Thyroid gland (tissue), 4 donors: ENCODE measurements around the gene MAJIN. TPM values are rescaled to one million over a fixed set of nuclear protein-coding genes. Genes with fewer than 3 reads are reported as not detected.

Experiments
- DNase-seq, 2 donors: peaks; one replicate each; pipeline ENCODE4 v3.0.0-alpha.2; 2019
- H3K27ac ChIP-seq, 3 donors: fragments of 200-600 bp; sonication (generic); 1 replicate in 2 of 3; 2 replicates in 1 of 3; pipeline ENCODE4 v1.5.1; 2016 to 2019; ENCODE audit warnings: mild to moderate bottlenecking in 1 of 3, moderate library complexity in 1 of 3
- H3K27me3 ChIP-seq: fragments of 200-600 bp; sonication (generic); one replicate; pipeline ENCODE4 v1.5.1; 2019
- H3K36me3 ChIP-seq, 2 donors: fragments of 200-600 bp; sonication (generic); one replicate each; pipeline ENCODE4 v1.5.1; 2016 to 2019
- H3K4me1 ChIP-seq, 2 donors: fragments of 200-600 bp; sonication (generic); one replicate each; pipeline ENCODE4 v1.5.1; 2017 to 2019
- H3K4me3 ChIP-seq, 3 donors: fragments of 200-600 bp; sonication (generic); replicated peaks in 1 of 3; 1 replicate in 2 of 3; 2 replicates in 1 of 3; pipeline ENCODE4 v1.5.1; 2016; ENCODE audit warnings: mild to moderate bottlenecking in 1 of 3
- H3K9me3 ChIP-seq: fragments of 200-600 bp; sonication (generic); one replicate; pipeline ENCODE4 v1.5.1; 2017
- POLR2A ChIP-seq, 2 donors: fragments of 450-650 bp; IDR thresholded peaks; one replicate each; pipeline ENCODE4 v1.6.1; 2017; ENCODE audit warnings: antibody characterized with exemption in 2 of 2, mild to moderate bottlenecking in 2 of 2, moderate library complexity in 1 of 2
- WGBS, 2 donors: methylation state at CpG; one replicate each; pipeline ENCODE4 v1.1.5; 2017; 5-methylcytosine and 5-hydroxymethylcytosine counted together
- intact Hi-C: fragments of 100-400 bp; cut with DNase I; formaldehyde crosslinking; loops from one replicate; pipeline ENCODE4 v1.15.1; 2023
- total RNA-seq, 4 donors: library from RNA; depleted of rRNA; stranded (reverse); fragments of >200 nt; gene quantifications; one replicate each; pipeline ENCODE4 v1.2.3, GENCODE V29; 2016
- TF ChIP-seq, protein P1 (sequence below), 6 experiments: fragments of 200-600 bp in 3 of 6; fragments of 450-650 bp in 3 of 6; sonication (generic) in 3 of 6; IDR thresholded peaks; one replicate each; pipeline ENCODE4 v1.5.1; 2016 to 2019; ENCODE audit warnings: antibody characterized with exemption in 6 of 6, mild to moderate bottlenecking in 2 of 6, inconsistent platforms in 1 of 6, moderate library complexity in 1 of 6

MAJIN gene
- total RNA-seq, 4 donors from 2014 or later = 0.27 TPM; not detected in 3

GRCh38 chr11:64913171-64913727 lies 58.7 kb downstream of the MAJIN start:
- H3K27ac ChIP-seq = no peak overlapping the region
- no peaks in the 10 kb centered on the region for H3K27me3 ChIP-seq
- DNase-seq = no peak
- 90 to 93% methylated on average over 15 to 17 of the region's 18 CpGs for WGBS, 2 donors
- H3K4me1 ChIP-seq = peaks cover 12 to 16% of the 10 kb centered on the region in 2 donors
- no peak overlapping the region for H3K4me3 ChIP-seq
- peaks cover 50 to 59% of the 10 kb centered on the region in 2 donors for H3K36me3 ChIP-seq
- no peak for TF ChIP-seq POLR2A (IDR thresholded peaks at IDR 0.05)
- TF ChIP-seq, protein P1, sequence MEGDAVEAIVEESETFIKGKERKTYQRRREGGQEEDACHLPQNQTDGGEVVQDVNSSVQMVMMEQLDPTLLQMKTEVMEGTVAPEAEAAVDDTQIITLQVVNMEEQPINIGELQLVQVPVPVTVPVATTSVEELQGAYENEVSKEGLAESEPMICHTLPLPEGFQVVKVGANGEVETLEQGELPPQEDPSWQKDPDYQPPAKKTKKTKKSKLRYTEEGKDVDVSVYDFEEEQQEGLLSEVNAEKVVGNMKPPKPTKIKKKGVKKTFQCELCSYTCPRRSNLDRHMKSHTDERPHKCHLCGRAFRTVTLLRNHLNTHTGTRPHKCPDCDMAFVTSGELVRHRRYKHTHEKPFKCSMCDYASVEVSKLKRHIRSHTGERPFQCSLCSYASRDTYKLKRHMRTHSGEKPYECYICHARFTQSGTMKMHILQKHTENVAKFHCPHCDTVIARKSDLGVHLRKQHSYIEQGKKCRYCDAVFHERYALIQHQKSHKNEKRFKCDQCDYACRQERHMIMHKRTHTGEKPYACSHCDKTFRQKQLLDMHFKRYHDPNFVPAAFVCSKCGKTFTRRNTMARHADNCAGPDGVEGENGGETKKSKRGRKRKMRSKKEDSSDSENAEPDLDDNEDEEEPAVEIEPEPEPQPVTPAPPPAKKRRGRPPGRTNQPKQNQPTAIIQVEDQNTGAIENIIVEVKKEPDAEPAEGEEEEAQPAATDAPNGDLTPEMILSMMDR (IDR thresholded peaks at IDR 0.05) = no peak
- intact Hi-C loops = loop anchor here (5.0 to 10.0 kb wide), 2 partner anchors 104 to 202 kb away; partner anchors contain the start of genes TM7SF2 and ZNHIT2
- no peaks in the 10 kb centered on the region for H3K9me3 ChIP-seq

GRCh38 chr11:64911689-64912088 lies 60.2 kb downstream of the MAJIN start:
- no peak for DNase-seq
- H3K9me3 ChIP-seq = no peaks in the 10 kb centered on the region
- peaks cover 11% of the 10 kb centered on the region in 2 donors for H3K4me1 ChIP-seq
- intact Hi-C loops = loop anchor here (5.0 to 10.0 kb wide), 2 partner anchors 106 to 203 kb away; partner anchors contain the start of genes TM7SF2 and ZNHIT2
- no peak overlapping the region for H3K27ac ChIP-seq
- no peak overlapping the region for H3K4me3 ChIP-seq
- H3K27me3 ChIP-seq = no peaks in the 10 kb centered on the region
- H3K36me3 ChIP-seq = peaks cover 64 to 74% of the 10 kb centered on the region in 2 donors
- WGBS, 2 donors = 89 to 90% methylated on average over 3 to 7 of the region's 9 CpGs
- TF ChIP-seq, protein P1 (IDR thresholded peaks at IDR 0.05) = no peak
- TF ChIP-seq POLR2A (IDR thresholded peaks at IDR 0.05) = no peak

- 92 to 95% methylated on average over 7 of the region's 7 CpGs for WGBS, 2 donors
- Histone ChIP-seq H3K27ac (no peak overlapping the region), H3K9me3 (no peaks in the 10 kb centered on the region), H3K36me3 (peaks cover 69 to 79% of the 10 kb centered on the region in 2 donors), H3K27me3 (no peaks in the 10 kb centered on the region), H3K4me3 (no peak overlapping the region), H3K4me1 (peaks cover 9 to 10% of the 10 kb centered on the region in 2 donors)
- no peak for TF ChIP-seq POLR2A (IDR thresholded peaks at IDR 0.05)
- TF ChIP-seq, protein P1 (IDR thresholded peaks at IDR 0.05) = no peak
- intact Hi-C loops = loop anchor here (5.0 to 10.0 kb wide), 2 partner anchors 106 to 204 kb away; partner anchors contain the start of genes TM7SF2 and ZNHIT2
- no peak for DNase-seq
Measured at GRCh38 chr11:64911142-64911541, 60.8 kb downstream of the MAJIN start.

DNA sequence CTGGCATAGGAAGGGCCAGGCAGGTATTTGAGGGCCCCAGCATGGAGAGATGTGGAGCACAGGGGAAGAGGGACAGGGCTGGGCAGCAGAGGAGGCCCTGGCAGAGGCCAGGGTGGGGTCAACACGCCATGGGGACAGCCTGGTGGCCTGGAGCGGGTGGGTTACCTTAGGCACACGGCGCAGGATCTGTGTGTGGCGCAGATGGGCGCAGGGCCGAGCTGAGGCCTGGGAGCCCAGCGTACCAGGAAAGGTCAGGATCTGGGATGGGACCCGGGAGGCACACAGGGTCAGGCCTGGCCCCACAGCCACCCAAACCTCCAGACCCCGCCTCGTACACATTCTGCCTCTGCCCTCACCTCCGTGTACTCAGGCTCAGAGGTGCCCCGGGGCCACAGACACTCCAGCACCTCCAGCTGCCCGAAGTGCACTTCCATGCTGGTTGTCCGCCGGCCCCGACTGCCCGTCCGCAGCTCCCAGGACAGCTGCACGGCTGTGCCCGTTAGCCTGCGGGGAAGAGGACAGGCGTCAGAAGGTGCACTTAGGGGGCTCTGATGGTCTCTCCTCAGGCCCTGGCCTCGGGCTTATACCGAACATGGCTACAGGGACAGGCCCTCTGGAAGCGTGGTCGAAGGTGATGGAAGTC lies 61.3 kb downstream of the MAJIN start:
- no peaks in the 10 kb centered on the region for H3K27me3 ChIP-seq
- intact Hi-C loops = loop anchor here (5.0 to 10.0 kb wide), 2 partner anchors 107 to 204 kb away; partner anchors contain the start of genes TM7SF2 and ZNHIT2
- H3K4me3 ChIP-seq = no peak overlapping the region
- H3K9me3 ChIP-seq = no peaks in the 10 kb centered on the region
- TF ChIP-seq, protein P1 (IDR thresholded peaks at IDR 0.05) = no peak
- no peak for TF ChIP-seq POLR2A (IDR thresholded peaks at IDR 0.05)
- 95 to 96% methylated on average over 19 to 27 of the region's 27 CpGs for WGBS, 2 donors
- DNase-seq = no peak
- H3K27ac ChIP-seq = no peak overlapping the region
- peaks cover 75 to 85% of the 10 kb centered on the region in 2 donors for H3K36me3 ChIP-seq
- peaks cover 3 to 5% of the 10 kb centered on the region in 2 donors for H3K4me1 ChIP-seq
